ENCODE data around the gene TLCD2. TPM values are rescaled to one million over a fixed set of nuclear protein-coding genes. Genes with fewer than 3 reads are reported as not detected.
A peak's percentile ranks its signal among the peaks of the same experiment; 100 is the strongest.

TLCD2 gene
- total and polyA plus RNA-seq, 9 of the 15 experiments (the other 6 are each of a cell fraction or from before 2014, with no cell fraction given): 0.10 to 0.89 (median 0.58) TPM

DNA sequence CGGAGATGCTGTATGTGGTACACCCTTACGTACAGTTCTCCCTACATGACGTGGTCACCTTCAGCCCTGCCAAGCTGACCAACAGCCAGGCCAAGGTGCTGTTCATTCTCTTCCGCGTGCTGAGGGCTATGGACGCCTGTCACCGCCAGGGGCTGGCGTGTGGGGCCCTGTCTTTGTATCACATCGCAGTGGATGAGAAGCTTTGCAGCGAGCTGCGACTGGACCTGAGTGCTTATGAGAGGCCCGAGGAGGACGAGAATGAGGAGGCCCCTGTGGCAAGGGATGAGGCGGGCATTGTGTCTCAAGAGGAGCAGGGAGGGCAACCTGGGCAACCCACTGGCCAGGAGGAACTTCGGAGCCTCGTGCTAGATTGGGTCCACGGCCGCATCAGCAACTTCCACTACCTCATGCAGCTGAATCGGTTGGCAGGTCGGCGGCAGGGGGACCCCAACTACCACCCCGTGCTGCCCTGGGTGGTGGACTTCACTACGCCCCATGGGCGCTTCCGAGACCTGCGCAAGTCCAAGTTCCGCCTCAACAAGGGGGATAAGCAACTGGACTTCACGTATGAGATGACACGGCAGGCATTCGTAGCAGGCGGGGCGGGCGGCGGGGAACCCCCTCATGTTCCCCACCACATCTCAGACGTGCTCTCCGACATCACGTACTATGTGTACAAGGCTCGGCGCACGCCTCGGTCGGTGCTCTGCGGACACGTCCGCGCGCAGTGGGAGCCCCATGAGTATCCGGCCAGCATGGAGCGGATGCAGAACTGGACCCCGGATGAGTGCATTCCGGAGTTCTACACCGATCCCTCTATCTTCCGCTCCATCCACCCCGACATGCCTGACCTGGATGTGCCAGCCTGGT is 15.7 kb upstream of the TLCD2 start:
- FAIRE-seq (no peak), DNase-seq (ENCODE audit: extremely low read depth in 1 of 4, low spot score in 3 of 4) (no peak), ATAC-seq (no peak)
- Histone ChIP-seq H3K27me3 (ENCODE audit: control insufficient read depth in 2 of 2, insufficient read depth in 2 of 2, low read length in 2 of 2) (no peaks in the 10 kb centered on the region), H3K79me2 (ENCODE audit: control insufficient read depth, insufficient read depth, low read length) (peaks cover 11% of the 10 kb centered on the region; the same call in 2 of the 3 replicates), H2AFZ (ENCODE audit: low read depth, low read length) (no peak overlapping the region), H3K4me2 (ENCODE audit: insufficient read depth, low read length) (peak overlapping the region; percentile 80), H3K4me3 (peak overlapping the region; percentile 67; the same call in 1 of the 2 replicates), H3K27ac (ENCODE audit: extremely low read depth, low read depth, low read length) (no peak overlapping the region), H3K4me1 (replicated peaks in 1 of 2; ENCODE audit: control insufficient read depth in 2 of 2, insufficient read depth in 2 of 2, low read length in 2 of 2) (peaks cover 25 to 67% of the 10 kb centered on the region in 2 experiments), H3K36me3 (ENCODE audit: control insufficient read depth, insufficient read depth, low read length) (peaks cover 7% of the 10 kb centered on the region; the same call in 1 of the 3 replicates), H3K9ac (ENCODE audit: insufficient read depth in 1 of 2, low read depth in 2 of 2, low read length in 2 of 2) (peak overlapping the region in 1 of 2 experiments; percentile 92; a peak in 2 of 4 replicates), H3K9me3 (replicated peaks; ENCODE audit: control insufficient read depth, insufficient read depth, low read depth, low read length) (no peaks in the 10 kb centered on the region), H3K9me1 (ENCODE audit: control insufficient read depth, insufficient read depth, low read length) (no peaks in the 10 kb centered on the region), H4K20me1 (replicated peaks; ENCODE audit: control insufficient read depth, insufficient read depth, low read length) (no peaks in the 10 kb centered on the region)
- POLR2A ChIA-PET: interaction anchor here (0.8 to 4.4 kb wide), 3 partner anchors 9 to 52 kb away, joined by 3 to 25 read pairs (median 4); no protein-coding TSS in a partner anchor
- no peak for TF ChIP-seq ZNF146 (CRISPR knock-in tag; IDR thresholded peaks at IDR 0.05; ENCODE audit: unreplicated experiment)
- TF ChIP-seq, protein P1, sequence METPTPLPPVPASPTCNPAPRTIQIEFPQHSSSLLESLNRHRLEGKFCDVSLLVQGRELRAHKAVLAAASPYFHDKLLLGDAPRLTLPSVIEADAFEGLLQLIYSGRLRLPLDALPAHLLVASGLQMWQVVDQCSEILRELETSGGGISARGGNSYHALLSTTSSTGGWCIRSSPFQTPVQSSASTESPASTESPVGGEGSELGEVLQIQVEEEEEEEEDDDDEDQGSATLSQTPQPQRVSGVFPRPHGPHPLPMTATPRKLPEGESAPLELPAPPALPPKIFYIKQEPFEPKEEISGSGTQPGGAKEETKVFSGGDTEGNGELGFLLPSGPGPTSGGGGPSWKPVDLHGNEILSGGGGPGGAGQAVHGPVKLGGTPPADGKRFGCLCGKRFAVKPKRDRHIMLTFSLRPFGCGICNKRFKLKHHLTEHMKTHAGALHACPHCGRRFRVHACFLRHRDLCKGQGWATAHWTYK (CRISPR knock-in tag; IDR thresholded peaks at IDR 0.05): no peak
- CTCF ChIA-PET (ENCODE audit: low intra/inter-chr PET ratio): no interaction called here
- intact Hi-C loops (cut with micrococcal nuclease): no loop called here
- 93% methylated on average over 30 of the region's 54 CpGs for WGBS (ENCODE audit: insufficient coverage, low coverage, missing lambda C conversion rate)
- TSS peak; percentile 32 for BruUV-seq (replicated peaks)
- in situ Hi-C loops (cut with MboI): no loop called here
